Cerebellar nuclear complex (tissue), 1 donor: Measurements from ENCODE around the gene DNASE2B.
"Not testable (repeated sequence)": the region's sequence is repeated elsewhere in the genome, so short reads cannot be mapped to it uniquely, and the experiment has no call there.

Experiments used
- DNase-seq, 2 experiments: peaks; one replicate each; lab custom pipeline; 2025; lab: John Stamatoyannopoulos, UW

Gene DNASE2B

DNA sequence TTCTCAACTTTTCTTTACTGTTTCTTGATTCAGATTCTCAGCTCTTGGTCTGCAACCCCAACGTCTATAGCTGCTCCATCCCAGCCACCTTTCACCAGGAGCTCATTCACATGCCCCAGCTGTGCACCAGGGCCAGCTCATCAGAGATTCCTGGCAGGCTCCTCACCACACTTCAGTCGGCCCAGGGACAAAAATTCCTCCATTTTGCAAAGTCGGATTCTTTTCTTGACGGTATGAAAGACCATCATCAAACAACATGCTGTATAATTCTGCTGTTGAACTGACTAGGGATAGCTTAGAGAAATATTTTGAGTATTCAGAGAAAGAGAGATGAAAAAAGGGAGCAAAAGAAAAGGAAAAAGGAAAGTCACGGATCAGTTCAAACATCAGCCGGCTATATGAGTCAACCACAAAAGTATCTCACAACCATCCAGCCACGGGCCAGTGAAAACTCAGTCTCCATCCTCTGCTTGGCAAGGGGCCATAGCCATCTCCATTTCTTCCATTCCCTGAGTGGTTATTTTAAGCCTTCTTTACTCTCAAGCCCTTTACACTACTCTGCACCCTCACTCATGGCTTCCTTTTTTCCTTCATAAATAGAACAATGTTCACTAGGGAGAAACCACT, 14.1 kb downstream of the DNASE2B start:
- no peak for DNase-seq

DNA sequence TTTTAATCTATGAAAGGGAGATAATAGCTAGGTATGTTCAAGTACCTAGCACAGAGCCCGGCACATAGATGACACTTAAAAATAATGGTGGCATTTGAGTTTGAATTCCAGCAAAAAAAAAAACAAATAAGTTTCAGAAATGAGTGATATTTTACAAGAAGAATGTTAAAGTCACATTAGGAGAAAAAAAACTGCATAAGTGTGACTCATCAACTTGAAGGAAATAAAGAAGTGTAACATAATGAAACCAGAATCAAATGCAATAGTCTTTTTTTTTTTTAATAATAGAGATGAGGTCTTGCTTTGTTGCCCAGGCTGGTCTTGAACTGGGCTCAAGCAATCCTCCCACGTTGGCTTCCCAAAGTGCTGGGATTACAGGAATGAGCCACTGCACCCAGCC, 17.1 kb downstream of the DNASE2B start:
- DNase-seq = no peak

DNA sequence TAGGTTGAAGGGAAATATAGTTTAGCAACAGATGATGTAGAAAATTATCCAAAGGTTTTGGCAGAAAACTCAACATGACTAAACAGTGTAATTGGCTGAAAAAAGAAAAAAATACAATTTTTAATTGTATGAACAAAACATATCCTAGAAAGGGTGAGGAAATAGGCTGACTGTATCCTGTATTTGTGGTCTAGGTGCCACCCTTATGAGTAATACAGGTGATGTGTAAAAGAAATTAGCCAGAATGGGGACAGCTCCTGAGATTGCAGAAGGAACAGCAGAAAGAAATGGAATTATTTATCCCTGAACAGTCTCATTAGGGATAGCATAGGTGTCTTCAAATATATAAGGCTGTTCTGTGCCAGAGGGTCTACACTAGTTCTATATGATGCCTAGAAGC, 24.6 kb downstream of the DNASE2B start:
- no peak for DNase-seq

DNA sequence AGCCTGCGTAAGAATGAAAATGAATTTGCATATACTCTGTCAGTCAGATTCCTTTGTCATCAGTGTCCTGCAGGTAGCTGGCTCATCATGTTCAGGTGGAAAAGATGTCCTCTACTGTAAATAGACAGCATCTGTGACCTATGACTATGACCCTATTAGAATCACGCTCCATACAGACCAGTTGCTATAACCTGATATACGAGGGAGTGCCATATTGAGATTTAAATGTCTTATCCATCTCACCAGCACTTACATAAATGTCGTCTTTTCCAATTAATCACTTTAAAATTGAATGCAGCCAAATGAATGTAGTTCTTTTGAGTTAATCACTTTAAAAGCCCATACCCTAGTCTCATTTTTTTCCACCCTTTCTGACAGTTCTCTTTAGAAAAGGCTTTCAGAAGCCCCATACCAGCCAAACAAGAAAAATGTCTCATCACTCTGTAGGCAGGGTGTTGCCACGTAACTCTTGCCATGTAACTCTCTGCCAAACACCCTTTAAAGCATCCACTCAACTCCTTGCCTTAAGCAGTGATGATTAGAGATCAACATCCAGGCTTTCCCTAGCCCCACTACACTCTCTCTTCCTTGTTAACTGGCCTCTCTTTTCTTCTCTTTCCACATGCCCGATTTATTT, 26.3 kb downstream of the DNASE2B start:
- no peak for DNase-seq

DNA sequence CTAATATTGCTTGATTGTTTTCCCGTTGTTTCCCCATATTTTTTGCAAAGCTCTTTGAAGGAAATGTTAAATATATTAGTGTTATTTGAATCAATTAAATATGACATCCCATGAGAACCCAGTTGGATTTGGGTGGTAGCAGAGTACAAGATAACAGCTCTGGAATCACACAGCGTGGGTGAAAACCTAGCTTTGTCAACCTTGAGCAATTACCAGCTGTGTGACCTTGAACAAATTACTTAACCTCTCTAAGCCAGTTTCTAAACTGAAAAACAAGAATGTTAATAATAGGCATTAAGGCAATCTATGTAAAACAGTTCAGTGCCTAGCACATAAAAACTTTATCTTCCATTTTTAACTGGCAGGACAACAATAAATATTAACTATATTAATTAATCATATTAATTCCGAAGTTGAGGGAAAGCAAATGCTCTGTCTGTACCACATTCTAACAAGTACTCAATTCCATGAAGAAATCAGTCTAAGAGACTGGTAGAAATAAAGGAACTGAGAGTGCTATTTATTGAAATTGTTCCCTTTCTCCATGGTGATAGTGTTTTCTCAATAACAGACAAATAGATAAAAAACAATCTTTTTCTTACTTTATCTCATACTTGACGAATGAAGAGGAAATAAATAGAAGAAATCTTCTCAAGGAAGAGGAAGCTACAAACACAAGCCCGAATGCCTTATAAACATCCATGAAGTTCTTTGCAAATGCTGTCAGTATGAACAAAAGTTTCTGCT, 27.0 kb downstream of the DNASE2B start:
- DNase-seq = no peak

DNA sequence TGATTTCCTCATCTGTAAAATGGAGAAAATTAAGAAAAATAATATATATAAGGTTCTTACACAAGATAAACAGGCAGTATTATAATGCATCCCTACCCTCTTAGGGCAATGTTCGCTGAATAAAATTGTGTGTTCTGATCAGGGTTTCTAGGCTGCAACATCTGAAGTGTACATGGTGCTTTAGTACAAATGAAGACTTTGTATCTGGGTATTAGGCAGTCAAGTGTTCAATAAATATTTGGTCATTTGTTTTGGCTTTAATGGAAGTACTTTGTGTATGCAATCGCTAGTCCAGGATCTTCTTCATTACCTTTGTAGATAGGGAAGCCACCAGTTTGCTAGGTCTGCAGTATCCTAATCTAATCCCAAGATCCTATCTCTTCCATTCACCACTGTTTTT, 28.1 kb downstream of the DNASE2B start:
- no peak for DNase-seq

DNA sequence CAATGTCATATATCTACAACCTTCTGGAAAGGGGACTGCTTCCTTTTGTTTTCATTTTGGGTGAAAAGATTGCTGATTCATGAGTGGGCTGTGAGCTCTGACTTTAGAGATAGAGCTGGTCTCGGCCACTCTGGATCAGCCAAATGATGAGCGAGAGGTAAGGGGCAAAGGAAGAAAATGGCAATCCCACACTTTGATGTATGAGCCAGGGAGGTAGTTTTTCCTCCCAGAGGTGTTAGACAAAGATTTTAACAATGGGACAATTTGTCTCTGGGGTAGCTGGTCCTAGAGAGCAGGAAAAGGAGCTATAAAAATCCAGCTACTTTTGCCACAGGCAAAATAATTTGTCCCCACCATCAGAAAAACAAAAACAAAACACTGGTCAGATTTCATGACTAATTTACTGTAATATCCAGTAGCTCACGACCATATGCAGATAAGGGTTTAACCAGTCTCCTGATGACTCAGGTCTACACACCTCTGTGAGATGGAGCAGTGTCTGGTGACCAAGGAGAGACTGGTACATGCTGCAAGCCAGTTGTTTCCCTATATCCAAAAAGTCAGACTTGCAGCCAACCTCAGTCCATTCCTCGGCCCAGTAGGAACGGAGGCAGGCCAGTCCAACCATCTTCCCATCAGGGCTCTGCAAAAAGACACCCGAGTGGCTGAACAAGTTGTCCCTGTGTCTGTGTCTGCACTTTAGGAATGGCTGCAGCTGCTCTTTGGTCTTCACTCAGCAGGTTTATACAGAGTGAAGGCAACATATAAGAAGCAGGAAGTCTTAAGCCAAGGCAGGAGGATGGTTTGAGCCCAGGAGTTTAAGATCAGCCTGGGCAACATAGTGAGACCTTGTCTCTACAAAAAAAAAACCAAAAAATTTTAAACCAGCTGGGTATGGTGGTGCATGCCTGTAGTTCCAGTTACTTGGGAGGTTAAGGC, 29.2 kb downstream of the DNASE2B start:
- no peak for DNase-seq

DNA sequence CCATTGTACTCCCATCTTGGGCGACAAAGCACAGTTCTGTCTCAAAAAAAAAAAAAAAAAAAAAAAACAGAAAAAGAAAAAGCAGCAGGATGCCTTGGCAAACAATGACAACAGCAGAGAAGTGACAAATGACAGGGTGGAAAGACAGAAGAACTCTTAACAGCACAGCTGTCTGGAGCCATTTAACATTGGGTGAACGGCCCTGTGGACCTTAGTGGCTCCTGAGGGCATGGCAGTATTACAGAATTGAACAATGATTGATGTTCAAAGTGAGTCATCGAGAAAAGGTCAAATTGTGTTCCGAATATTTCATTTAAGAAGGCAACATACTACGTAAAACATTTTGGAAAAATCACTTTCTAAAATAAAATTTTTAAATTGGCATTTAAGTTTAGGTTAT, 30.0 kb downstream of the DNASE2B start:
- DNase-seq = no peak

DNA sequence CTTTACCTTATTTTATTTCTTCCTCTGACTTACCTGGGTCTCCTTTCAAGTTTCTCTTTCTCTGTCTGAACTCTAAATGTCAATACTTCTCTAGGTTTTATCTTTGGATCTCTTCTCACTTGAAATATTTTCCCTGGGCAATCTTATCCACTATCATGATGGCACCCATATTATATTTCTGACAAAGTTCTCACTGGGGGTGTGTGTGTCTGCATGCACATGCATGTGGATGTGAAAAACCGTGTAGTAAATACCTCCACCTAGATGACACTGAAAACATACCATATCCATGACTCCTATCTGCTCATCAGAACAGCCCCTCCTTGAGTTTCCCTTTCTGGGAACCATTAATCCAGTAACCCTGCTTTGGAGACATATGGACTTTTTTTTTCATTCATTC, 30.9 kb downstream of the DNASE2B start:
- DNase-seq = no peak

DNA sequence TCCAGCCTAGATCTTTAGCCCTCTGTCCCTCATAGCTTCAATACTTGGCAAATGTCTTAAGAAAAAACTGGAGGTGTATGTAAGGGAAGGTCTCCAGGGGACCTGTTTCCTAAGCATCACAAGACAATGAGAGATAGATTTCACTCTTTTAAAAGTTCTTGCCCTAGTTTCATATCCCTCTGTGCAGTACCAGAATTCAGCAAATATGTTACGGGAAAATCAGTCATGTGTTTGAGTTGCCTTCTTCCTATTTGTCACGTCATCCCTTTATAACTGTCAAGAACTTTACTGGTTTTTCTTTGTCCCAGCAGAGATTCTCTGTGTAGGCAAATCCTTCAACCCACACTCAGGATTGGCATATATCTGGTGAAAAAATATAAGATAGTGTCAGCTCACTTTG, 32.3 kb downstream of the DNASE2B start:
- DNase-seq = no peak

DNA sequence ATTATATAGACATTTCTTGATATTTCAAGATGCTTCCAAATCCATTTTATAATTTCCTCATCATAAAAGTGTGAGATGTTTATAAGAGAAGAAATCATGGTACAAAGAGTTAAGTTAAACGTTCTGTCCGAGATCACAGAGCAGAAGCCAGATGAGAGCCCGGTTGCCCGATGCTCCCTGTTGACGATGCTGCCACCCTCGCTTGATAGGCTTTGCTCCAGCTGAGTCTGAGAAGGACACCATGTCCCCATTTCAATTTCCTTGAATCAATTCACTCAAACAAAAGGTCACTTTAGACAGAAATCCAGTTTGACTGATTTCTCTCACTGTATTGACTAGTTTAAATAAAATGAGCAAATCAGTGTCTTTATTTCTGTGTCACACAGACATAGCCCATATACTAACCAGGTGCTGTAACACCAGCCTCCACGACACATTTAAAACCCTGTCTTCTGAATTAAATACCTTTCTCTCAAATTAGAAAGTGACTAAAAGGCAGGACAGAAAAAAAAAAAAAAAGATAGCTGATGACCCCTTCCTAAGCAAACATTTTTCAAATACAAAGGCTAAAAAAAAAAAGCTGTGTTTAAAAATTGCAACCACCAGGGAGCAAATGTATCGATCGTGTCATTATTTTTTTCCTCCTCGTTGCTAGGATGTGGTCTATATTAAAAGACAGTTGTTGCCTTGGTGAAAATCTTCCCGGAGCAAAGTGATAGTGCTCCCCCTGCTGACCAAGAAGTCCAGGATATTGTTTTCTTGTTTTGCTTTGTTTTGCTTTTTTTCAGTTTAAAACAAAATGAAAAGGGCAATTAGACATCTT, 35.2 kb downstream of the DNASE2B start:
- peak in 1 of 2 experiments; percentile 14 for DNase-seq

DNA sequence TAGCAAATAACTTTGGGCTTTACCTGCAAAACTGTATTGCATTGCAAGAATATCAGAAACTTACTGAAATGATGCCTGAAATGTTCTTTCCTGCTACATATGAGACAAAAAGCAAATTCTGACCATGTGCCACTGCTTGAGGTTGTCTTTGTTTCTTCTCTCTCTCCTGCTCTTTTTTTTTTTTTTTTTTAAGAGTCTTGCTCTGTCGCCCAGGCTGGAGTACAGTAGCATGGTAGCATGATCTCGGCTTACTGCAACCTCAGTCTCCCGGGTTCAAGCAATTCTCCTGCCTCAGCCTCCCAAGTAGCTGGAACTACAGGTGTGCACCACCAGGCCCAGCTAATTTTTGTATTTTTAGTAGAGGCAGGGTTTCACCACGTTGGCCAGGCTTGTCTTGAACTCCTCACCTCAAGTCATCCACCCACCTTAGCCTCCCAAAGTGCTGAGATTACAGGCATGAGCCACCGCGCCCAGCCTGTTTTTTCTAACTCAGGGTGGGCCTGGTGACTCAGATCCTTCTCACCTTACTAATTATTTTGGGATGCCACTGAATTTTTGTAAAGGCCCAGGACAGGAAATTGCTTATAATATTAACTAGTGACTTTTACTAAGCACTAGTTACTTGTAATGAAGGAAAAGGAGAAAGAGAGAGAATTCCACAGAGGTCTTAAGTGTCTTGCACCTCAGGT, 35.9 kb downstream of the DNASE2B start:
- no peak for DNase-seq

DNA sequence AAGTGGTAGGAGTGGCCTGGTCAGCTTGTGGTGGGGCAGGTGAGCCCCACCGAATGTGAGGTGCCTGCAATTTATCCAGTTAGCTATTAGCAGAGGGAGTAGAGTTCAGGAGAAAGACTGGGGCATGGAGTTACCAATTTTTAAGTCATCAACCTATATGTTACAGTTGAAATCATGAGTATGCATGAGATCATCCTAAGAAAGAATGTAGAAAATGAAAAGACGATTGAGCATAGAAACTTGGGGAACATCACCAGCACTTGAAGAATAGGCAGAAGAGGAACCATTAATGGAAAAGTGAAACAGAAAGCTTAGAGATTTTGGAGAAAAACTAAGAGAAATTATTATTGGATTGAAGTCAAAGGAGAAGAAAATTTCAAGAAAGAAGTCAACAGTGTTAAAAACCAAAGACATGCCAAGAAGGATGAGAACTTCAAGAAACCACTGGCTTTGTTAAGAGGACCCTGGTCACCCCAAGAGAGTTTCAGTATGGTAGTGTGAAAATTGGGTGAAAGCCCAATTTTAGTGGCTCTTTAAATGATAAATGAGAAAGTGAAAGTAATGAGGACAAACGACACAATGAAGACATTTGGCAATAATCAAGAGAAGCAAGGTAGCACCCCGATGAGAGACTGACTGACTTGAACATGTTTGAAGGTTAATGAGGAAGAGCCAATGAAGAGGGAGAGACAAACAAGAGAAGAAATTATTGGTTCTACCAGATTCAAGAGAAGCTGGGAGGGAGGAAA, 36.7 kb downstream of the DNASE2B start:
- no peak for DNase-seq

DNA sequence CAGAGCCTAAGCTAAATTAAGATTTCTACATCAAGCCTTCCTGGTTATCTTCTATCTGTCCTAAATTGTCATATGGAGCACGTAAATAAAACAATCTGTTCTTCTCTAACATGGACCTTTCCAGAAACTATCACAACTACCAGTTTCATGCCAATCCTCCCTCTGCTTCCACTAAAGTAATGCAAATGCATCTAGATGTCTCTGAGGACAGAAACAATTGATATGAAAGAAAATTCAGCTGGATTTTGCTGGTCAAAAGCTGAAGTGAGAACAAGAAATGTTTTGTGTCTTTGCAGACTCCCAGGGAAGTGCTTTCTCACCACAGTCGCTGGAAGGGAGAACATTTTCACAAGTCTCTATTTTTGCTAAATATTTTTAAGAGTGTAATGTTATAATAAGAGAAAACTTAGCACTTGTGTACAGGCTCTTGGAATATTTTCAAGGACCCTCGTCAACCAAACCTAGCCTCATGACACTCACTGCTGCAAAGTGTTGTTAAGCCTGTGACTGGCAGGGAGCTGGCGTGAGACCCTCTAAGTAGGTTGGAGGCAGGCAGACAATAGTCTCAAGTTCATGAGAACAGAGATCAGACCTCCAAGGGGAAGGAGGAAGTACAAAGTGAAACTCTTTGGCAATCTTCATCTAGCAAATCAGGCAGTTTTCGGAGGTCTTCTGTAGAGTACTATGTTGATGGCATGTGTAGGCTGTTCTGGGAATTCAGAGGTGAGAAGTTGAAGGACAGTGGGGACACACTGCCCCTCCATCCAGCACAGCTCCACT, 38.8 kb downstream of the DNASE2B start:
- no peak for DNase-seq

DNA sequence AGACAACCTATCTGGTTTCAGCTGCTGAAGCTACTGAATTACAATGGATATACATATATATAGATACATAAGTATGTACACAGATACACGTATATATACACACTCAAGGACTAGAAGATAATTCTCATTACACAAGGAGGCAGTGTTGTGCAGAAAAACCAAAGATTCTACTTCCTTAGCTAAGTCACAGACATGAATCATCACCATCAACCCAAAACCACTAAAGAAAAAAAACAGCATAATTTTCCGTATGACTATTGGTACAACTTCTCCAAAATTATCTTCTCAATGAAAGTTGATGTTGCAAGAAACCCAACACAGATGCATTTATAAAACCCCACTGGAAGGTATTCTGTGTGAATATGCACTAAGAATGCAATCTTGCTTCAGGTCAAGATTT, 44.0 kb downstream of the DNASE2B start:
- no peak for DNase-seq

DNA sequence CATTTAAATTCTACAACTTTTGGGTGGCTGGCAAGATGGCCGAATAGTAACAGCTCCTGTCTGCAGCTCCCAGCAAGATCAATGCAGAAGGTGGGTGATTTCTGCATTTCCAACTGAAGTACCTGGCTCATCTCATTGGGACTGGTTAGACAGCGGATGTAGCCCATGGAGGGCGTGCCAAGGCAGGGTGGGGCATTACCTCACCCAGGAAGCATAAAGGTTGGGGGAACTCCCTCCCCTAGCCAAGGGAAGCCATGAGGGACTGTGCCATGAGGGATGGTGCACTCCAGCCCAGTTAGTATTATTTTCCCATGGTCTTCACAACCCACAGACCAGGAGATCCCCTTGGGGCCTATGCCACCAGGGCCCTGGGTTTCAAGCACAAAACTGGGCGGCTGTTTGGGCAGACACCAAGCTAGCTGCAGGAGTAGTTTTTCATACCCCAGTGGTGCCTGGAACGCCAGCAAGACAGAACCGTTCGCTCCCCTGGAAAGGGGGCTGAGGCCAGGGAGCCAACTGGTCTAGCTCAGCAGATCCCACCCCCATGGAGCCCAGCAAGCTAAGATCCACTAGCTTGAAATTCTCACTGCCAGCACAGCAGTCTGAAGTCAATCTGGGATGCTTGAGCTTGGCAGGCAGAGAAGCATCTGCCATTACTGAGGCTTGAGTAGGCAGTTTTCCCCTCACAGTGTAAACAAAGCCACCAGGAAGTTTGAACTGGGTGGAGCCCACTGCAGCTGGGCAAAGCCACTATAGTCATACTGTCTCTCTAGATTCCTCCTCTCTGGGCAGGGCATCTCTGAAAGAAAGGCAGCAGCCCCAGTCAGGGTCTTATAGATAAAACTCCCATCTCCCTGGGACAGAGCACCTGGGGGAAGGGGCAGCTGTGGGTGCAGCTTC, 44.7 kb downstream of the DNASE2B start:
- DNase-seq = not testable (repeated sequence)

DNA sequence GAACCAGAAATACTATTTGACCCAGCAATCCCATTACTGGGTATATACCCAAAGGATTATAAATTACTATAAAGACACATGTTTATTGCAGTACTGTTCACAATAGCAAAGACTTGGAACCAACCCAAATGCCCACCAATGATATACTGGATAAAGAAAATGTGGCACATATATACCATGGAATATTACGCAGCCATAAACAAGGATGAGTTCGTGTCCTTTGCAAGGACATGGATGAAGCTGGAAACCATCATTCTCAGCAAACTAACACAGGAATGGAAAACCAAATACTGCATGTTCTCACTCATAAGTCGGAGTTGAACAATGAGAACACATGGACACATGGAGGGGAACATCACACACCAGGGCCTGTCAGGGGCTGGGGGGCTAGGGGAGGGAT, 50.4 kb downstream of the DNASE2B start:
- DNase-seq = not testable (repeated sequence)

DNA sequence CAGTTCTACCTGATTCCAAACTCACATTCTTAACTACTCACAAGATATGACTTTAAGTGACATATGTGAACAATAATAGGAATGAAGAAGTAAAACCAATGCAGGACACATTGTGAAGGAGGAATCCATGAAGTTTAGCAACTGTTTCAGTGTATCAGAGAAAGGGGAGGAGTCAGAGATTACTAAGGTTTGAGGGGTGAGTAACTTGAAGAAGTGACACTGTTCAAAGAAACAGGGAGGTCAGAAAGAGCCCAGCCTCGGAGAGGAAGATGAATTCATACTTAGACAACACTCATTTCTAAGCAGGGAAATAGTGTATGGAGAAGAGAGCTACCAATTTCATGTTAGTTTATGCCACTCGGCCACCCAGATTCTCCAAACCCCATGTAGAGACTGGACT, 52.6 kb downstream of the DNASE2B start:
- no peak for DNase-seq
